ENCODE measurements around the gene BTBD2. TPM values are rescaled to one million over a fixed set of nuclear protein-coding genes. Genes with fewer than 3 reads are reported as not detected.

The BTBD2 gene
- total and polyA plus RNA-seq, 2 of the 13 experiments (the other 11 are each of a cell fraction or from before 2014, with no cell fraction given), result 28.1 to 45.3 TPM

DNA sequence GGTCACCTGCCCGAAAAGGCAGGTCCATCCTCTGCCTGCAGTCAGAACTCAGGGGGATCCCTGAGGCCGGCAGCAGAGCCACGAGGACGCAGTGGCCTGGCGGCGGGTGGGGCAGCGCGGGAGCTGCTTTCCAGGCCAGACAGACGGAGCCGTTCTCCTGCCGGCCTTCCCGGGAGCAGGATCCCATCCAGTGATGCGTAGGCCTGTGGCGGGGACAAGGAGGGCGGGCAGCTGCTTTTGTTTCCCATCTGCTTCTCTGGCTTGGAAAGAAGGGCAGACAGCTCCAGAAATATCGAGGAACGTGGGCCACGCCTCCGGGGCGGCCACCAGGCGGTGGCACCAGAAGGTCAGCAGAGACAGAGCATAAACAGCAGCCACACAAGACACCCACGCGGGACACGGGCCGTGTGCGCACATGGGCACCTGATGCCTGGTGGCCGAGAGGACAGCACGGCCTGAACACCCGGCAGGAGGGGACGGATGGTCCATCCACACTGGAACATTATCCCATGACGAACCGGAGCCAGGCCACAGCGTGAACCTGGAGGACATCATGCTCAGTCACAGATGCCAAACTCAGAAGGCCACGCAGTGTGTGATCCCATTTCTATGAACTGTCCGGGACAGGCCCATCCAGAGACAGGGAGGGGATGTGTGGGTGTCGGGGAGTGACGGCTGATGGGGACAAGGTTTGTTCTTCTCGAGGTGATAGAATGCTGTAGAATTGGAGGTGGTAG lies 49.4 kb upstream of the BTBD2 start (continued):
- peak; percentile 40 for TF ChIP-seq PHF21A (CRISPR knock-in tag; IDR thresholded peaks at IDR 0.05)
- TF ChIP-seq KLF12 (CRISPR knock-in tag; IDR thresholded peaks at IDR 0.05; ENCODE audit: borderline replicate concordance), result no peak
- TF ChIP-seq, protein P1, sequence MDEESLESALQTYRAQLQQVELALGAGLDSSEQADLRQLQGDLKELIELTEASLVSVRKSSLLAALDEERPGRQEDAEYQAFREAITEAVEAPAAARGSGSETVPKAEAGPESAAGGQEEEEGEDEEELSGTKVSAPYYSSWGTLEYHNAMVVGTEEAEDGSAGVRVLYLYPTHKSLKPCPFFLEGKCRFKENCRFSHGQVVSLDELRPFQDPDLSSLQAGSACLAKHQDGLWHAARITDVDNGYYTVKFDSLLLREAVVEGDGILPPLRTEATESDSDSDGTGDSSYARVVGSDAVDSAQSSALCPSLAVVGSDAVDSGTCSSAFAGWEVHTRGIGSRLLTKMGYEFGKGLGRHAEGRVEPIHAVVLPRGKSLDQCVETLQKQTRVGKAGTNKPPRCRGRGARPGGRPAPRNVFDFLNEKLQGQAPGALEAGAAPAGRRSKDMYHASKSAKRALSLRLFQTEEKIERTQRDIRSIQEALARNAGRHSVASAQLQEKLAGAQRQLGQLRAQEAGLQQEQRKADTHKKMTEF (CRISPR knock-in tag; IDR thresholded peaks at IDR 0.05), result peak; percentile 16; the same call in 1 of the 2 replicates
- TF ChIP-seq ZNF138 (CRISPR knock-in tag; IDR thresholded peaks at IDR 0.05; ENCODE audit: low read depth), result no peak
- TF ChIP-seq, protein P2, sequence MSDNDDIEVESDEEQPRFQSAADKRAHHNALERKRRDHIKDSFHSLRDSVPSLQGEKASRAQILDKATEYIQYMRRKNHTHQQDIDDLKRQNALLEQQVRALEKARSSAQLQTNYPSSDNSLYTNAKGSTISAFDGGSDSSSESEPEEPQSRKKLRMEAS (IDR thresholded peaks at IDR 0.05), result peak; percentile 51
- peak; percentile 21; the same call in 1 of the 2 replicates for TF ChIP-seq HDAC2 (CRISPR knock-in tag; IDR thresholded peaks at IDR 0.05)
- TF ChIP-seq HOXD1 (CRISPR knock-in tag; IDR thresholded peaks at IDR 0.05), result no peak
- TF ChIP-seq, protein P3, sequence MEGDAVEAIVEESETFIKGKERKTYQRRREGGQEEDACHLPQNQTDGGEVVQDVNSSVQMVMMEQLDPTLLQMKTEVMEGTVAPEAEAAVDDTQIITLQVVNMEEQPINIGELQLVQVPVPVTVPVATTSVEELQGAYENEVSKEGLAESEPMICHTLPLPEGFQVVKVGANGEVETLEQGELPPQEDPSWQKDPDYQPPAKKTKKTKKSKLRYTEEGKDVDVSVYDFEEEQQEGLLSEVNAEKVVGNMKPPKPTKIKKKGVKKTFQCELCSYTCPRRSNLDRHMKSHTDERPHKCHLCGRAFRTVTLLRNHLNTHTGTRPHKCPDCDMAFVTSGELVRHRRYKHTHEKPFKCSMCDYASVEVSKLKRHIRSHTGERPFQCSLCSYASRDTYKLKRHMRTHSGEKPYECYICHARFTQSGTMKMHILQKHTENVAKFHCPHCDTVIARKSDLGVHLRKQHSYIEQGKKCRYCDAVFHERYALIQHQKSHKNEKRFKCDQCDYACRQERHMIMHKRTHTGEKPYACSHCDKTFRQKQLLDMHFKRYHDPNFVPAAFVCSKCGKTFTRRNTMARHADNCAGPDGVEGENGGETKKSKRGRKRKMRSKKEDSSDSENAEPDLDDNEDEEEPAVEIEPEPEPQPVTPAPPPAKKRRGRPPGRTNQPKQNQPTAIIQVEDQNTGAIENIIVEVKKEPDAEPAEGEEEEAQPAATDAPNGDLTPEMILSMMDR (CRISPR knock-in tag; IDR thresholded peaks at IDR 0.05), result peak; percentile 58
- no peak for TF ChIP-seq KDM2A (CRISPR knock-in tag; IDR thresholded peaks at IDR 0.05; ENCODE audit: borderline replicate concordance, low read depth)
- peak; percentile 5; the same call in 1 of the 2 replicates for TF ChIP-seq ZNF232 (CRISPR knock-in tag; IDR thresholded peaks at IDR 0.05; ENCODE audit: borderline replicate concordance)
- TF ChIP-seq ZNF839 (CRISPR knock-in tag; IDR thresholded peaks at IDR 0.05; ENCODE audit: borderline replicate concordance), result no peak
- no peak for TF ChIP-seq TCF7L2 (IDR thresholded peaks at IDR 0.05; ENCODE audit: low read depth, low read length)
- TF ChIP-seq, protein P4, sequence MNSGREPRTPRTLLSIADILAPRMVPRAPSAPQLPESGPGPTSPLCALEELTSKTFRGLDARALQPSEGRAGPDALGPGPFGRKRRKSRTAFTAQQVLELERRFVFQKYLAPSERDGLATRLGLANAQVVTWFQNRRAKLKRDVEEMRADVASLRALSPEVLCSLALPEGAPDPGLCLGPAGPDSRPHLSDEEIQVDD (CRISPR knock-in tag; IDR thresholded peaks at IDR 0.05; ENCODE audit: borderline replicate concordance), result no peak
- TF ChIP-seq ZBTB20 (CRISPR knock-in tag; IDR thresholded peaks at IDR 0.05; ENCODE audit: borderline replicate concordance, low read depth), result peak; percentile 78; the same call in 1 of the 2 replicates
- no peak for TF ChIP-seq ZNF382 (CRISPR knock-in tag; IDR thresholded peaks at IDR 0.05; ENCODE audit: borderline replicate concordance)
- TF ChIP-seq, protein P5, sequence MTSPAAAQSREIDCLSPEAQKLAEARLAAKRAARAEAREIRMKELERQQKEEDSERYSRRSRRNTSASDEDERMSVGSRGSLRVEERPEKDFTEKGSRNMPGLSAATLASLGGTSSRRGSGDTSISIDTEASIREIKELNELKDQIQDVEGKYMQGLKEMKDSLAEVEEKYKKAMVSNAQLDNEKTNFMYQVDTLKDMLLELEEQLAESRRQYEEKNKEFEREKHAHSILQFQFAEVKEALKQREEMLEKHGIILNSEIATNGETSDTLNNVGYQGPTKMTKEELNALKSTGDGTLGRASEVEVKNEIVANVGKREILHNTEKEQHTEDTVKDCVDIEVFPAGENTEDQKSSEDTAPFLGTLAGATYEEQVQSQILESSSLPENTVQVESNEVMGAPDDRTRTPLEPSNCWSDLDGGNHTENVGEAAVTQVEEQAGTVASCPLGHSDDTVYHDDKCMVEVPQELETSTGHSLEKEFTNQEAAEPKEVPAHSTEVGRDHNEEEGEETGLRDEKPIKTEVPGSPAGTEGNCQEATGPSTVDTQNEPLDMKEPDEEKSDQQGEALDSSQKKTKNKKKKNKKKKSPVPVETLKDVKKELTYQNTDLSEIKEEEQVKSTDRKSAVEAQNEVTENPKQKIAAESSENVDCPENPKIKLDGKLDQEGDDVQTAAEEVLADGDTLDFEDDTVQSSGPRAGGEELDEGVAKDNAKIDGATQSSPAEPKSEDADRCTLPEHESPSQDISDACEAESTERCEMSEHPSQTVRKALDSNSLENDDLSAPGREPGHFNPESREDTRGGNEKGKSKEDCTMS (CRISPR knock-in tag; conservative IDR thresholded peaks at IDR 0.05), result no peak
- TF ChIP-seq, protein P6, sequence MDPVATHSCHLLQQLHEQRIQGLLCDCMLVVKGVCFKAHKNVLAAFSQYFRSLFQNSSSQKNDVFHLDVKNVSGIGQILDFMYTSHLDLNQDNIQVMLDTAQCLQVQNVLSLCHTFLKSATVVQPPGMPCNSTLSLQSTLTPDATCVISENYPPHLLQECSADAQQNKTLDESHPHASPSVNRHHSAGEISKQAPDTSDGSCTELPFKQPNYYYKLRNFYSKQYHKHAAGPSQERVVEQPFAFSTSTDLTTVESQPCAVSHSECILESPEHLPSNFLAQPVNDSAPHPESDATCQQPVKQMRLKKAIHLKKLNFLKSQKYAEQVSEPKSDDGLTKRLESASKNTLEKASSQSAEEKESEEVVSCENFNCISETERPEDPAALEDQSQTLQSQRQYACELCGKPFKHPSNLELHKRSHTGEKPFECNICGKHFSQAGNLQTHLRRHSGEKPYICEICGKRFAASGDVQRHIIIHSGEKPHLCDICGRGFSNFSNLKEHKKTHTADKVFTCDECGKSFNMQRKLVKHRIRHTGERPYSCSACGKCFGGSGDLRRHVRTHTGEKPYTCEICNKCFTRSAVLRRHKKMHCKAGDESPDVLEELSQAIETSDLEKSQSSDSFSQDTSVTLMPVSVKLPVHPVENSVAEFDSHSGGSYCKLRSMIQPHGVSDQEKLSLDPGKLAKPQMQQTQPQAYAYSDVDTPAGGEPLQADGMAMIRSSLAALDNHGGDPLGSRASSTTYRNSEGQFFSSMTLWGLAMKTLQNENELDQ (CRISPR knock-in tag; IDR thresholded peaks at IDR 0.05; ENCODE audit: borderline replicate concordance), result no peak

All from HepG2 (cell line).